BE2C (cell line): ENCODE results near the gene SLC44A5.
"Not testable (repeated sequence)": the region's sequence is repeated elsewhere in the genome, so short reads cannot be mapped to it uniquely, and the experiment has no call there.

ENCODE experiments used
- DNase-seq: peaks from one replicate; pipeline ENCODE4 v3.0.0-alpha.2; 2020
- H3K27me3 ChIP-seq: fragments of 250-450 bp; sonication (Bioruptor Pico); 2 replicates; pipeline ENCODE4 v1.5.1; 2020; ENCODE audit warnings: mild to moderate bottlenecking
- H3K36me3 ChIP-seq: fragments of 250-450 bp; sonication (Bioruptor Pico); 2 replicates; pipeline ENCODE4 v1.5.1; 2020; ENCODE audit warnings: mild to moderate bottlenecking
- H3K4me1 ChIP-seq: fragments of 250-450 bp; sonication (Bioruptor Pico); 2 replicates; pipeline ENCODE4 v1.5.1; 2020
- H3K4me3 ChIP-seq: 2 replicates; pipeline ENCODE4 v1.5.1; 2011; ENCODE audit warnings: low read depth, low read length
- H3K9me3 ChIP-seq: fragments of 250-450 bp; sonication (Bioruptor Pico); 2 replicates; pipeline ENCODE4 v1.5.1; 2020
- TF ChIP-seq, protein P1 (sequence below): IDR thresholded peaks from 2 replicates; pipeline ENCODE4 v1.5.1; 2012; ENCODE audit warnings: mild to moderate bottlenecking, low read depth, low read length

The SLC44A5 gene

DNA sequence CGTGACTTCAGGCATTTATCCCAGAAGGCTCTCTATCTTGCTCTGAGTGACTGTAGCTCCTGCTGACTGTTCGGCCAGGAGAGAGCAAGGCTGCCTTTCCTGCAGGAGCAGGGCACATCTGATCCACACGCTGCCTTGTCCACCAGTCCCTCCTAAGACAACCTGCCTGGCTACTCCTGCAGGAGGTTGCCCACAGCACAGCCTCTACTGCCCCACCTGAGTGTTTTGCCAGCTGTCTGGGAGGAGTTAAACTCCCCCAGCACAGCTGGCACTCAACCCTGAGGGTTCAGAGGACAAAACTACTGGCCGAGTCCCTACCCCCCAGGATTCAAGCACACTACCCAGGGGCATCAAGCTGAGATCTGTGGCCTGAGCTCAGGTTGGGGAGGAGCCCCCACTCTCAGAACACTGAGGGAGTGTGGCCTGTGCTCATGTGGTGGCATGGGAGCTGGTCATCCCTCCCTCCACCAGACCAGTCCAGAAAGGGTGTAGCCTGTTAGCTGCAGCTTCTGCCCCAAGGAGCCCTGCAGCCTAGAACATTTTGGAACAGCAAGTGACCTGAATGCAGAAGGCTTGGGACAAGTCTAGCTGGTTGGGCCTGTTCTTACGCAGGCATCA lies 237.3 kb downstream of the SLC44A5 start:
- H3K9me3 ChIP-seq, result no peaks in the 10 kb centered on the region
- DNase-seq, result no peak
- no peaks in the 10 kb centered on the region for H3K36me3 ChIP-seq
- H3K27me3 ChIP-seq, result no peaks in the 10 kb centered on the region
- no peak overlapping the region for H3K4me3 ChIP-seq
- no peaks in the 10 kb centered on the region for H3K4me1 ChIP-seq
- TF ChIP-seq, protein P1, sequence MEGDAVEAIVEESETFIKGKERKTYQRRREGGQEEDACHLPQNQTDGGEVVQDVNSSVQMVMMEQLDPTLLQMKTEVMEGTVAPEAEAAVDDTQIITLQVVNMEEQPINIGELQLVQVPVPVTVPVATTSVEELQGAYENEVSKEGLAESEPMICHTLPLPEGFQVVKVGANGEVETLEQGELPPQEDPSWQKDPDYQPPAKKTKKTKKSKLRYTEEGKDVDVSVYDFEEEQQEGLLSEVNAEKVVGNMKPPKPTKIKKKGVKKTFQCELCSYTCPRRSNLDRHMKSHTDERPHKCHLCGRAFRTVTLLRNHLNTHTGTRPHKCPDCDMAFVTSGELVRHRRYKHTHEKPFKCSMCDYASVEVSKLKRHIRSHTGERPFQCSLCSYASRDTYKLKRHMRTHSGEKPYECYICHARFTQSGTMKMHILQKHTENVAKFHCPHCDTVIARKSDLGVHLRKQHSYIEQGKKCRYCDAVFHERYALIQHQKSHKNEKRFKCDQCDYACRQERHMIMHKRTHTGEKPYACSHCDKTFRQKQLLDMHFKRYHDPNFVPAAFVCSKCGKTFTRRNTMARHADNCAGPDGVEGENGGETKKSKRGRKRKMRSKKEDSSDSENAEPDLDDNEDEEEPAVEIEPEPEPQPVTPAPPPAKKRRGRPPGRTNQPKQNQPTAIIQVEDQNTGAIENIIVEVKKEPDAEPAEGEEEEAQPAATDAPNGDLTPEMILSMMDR, result no peak

DNA sequence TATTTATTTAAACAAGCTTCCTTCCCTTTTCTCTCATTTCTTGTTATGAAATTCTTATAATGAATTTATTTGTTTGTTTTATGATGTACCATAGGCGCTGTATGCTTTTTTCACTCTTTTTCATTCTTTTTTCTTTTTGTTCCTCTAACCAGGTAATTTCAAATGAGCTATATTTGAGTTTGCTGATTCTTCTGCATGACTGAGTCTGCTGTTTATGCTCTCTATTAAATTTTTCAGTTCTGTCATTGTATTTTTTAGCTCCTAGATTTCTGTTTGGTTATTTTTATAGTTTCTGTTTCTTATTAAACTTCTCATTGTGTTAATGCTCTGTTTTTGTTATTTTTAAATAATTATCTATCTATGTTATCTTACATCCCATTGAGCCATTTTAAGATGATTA lies 244.3 kb downstream of the SLC44A5 start:
- no peaks in the 10 kb centered on the region for H3K4me1 ChIP-seq
- no peak for DNase-seq
- H3K27me3 ChIP-seq, result no peaks in the 10 kb centered on the region
- no peaks in the 10 kb centered on the region for H3K36me3 ChIP-seq
- TF ChIP-seq, protein P1, result no peak
- no peaks in the 10 kb centered on the region for H3K9me3 ChIP-seq
- H3K4me3 ChIP-seq, result no peak overlapping the region

DNA sequence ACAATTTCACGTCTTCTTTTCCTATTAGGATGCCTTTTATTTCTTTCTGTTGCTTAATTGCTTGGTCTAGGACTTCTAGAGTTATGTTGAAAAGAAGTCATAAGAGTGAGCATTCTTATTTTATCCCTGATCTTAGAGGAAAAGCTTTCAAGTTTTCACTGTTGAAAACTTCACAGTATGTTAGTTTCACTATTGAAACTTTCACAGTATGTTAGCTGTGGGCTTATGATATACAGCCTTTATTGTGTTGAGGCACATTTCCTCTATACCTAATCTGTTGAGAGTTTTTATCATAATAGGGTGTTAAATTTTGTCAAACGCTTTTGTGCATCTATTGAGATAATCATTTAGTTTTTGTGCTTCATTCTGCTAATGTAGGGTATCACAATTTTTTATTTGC lies 249.7 kb downstream of the SLC44A5 start:
- no peak for DNase-seq
- Histone ChIP-seq H3K27me3 (no peaks in the 10 kb centered on the region), H3K36me3 (no peaks in the 10 kb centered on the region), H3K9me3 (no peaks in the 10 kb centered on the region), H3K4me3 (no peak overlapping the region), H3K4me1 (no peaks in the 10 kb centered on the region)
- TF ChIP-seq, protein P1, result no peak

DNA sequence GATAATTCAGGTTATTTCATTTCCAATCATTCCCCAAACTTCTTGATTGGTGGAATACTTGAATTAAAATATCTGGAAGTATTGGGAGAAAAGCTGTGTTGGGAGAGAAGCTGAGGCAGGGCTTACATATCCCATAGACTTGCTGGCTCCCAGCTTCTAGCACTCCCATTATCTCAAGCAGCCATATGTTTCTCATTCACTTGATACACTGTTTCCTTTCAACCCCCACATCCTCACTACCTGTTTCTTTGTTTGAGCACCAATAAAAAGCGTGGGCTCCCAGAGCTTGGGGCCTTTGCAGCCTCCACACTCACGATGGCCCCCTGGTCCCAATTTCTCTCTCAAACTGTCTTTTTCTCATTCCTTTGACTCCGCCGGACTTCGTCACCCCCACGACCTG lies 256.6 kb downstream of the SLC44A5 start:
- not testable (repeated sequence) for H3K36me3 ChIP-seq, H3K4me1 ChIP-seq, DNase-seq, H3K9me3 ChIP-seq, H3K4me3 ChIP-seq, H3K27me3 ChIP-seq

DNA sequence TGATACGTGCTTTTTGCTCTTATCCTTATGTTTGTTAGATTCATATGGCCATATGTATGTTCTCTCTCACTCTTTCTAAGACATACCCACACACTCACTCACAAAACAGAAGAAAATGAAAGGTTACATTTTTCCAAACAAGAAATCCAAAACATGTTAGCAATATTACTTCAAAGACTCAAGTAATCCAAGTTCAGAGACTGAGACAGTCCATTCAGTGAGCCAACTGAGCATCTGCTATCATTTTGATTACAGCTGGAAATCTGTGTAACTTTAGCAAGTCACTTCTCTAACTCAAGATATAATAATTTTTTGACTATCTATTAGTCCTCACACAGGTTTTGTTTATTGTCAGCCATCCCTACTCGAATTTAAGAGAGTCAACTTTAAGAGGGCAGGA lies 257.9 kb downstream of the SLC44A5 start:
- H3K4me3 ChIP-seq, result no peak overlapping the region
- TF ChIP-seq, protein P1, result no peak
- no peaks in the 10 kb centered on the region for H3K9me3 ChIP-seq
- H3K4me1 ChIP-seq, result no peaks in the 10 kb centered on the region
- no peaks in the 10 kb centered on the region for H3K36me3 ChIP-seq
- H3K27me3 ChIP-seq, result no peaks in the 10 kb centered on the region
- DNase-seq, result no peak

DNA sequence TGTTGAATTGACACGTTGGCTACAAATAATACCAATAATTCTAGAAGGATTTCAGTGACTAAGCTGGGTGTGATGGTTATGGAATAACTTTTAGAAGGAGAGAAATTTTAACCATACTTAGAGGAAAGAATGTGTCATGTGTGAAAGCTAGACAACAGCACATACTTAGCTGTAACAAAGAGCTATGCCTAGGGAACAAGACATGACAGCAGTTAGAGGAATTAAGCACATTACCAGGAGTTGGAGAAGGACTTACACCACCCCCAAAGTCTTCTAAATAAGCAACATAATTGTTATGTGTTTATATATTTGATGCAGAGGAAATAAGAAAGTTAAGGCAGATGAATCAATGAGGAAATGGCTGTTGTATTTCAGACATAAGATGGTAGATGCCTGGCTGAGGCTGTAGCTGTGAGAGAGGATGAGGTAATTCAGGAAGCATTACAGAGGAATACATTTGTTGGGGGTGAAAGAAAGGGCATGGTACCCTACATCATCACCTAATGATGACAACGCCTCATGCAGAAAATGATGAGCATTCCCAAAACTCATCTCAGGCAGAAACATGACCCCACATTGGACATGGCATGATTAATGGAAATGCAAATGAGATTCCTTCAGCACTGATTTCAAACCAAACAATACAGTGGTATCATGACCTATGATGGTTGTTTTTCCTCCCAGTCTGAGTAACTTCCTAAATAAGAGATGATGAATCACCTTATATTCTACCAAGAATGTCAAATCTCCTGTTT lies 265.2 kb downstream of the SLC44A5 start:
- no peaks in the 10 kb centered on the region for H3K4me1 ChIP-seq
- no peak for DNase-seq
- TF ChIP-seq, protein P1, result no peak
- no peak overlapping the region for H3K4me3 ChIP-seq
- H3K27me3 ChIP-seq, result no peaks in the 10 kb centered on the region
- no peaks in the 10 kb centered on the region for H3K9me3 ChIP-seq
- no peaks in the 10 kb centered on the region for H3K36me3 ChIP-seq
